GM21737 (cell line): ENCODE results near the gene MDM2.
"Not testable (repeated sequence)": the region's sequence is repeated elsewhere in the genome, so short reads cannot be mapped to it uniquely, and the experiment has no call there.

ENCODE experiments used
- ATAC-seq: cut with Tn5 transposase; IDR thresholded peaks from one replicate; pipeline ENCODE4 v1.9.1; 2021; ENCODE audit warnings: mild to moderate bottlenecking, moderate library complexity; ENCODE audit not compliant: unreplicated experiment

The MDM2 gene

DNA sequence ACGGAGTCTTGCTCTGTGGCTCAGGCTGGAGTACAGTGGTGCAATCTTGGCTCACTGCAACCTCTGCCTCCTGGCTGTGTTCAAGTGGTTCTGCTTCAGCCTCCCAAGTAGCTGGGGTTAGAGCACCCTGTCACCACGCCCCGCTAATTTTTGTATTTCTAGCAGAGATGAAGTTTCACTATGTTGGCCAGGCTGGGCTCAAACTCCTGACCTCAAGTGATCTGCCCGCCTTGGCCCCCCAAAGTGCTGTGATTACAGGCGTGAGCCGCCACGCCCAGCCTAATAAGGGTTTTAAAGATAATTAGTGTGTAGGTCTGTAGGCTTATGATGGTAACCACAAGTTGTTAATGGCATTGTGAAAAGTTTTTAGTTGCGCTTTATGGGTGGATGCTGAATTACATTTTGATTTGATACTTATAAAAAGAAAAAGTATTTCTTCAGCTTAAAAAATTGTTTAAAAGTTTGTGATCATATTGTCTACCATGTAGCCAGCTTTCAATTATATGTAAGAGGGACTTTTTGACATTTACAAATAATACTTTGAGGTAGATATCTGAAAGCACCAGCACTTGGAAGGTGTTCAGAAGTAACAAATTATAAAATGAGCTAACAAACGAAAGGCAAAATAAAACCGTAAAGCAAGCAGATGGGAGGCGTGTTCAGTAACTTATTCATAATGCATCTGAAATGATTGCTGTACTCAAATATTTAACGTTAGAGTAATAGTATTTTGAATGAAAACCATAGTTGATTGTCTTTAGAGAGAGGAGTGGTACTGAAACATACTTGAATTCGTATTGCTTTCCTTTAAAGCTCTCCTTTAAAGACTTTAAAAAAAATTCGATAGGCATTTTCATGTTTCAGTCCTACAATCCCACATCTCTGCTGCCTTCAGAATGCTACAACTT, 37.1 kb downstream of the MDM2 start:
- ATAC-seq, result no peak

DNA sequence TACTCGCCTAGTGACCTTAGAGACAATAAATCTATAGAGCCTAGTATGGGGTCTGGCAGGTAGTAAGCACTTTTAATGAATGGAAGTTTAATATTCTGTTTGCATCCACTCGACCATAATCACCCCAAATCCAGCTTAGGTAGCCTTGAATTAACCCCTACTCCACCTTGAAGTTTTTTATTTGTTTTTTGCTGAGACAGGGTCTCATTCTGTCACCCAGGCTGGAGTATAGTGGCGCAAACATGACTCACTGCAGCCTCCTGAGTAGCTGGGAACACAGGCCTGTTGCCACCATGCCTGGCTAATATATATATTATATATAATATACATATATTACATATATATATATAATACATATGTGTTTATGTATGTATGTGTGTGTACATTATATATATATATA, 38.8 kb downstream of the MDM2 start:
- ATAC-seq, result no peak

GRCh38 chr12:68850390-68850789, 42.4 kb downstream of the MDM2 start:
- ATAC-seq, result no peak

- no peak for ATAC-seq
Measured at GRCh38 chr12:68851592-68852306, 43.8 kb downstream of the MDM2 start.

GRCh38 chr12:68853396-68854077, 45.6 kb downstream of the MDM2 start:
- ATAC-seq, result no peak

DNA sequence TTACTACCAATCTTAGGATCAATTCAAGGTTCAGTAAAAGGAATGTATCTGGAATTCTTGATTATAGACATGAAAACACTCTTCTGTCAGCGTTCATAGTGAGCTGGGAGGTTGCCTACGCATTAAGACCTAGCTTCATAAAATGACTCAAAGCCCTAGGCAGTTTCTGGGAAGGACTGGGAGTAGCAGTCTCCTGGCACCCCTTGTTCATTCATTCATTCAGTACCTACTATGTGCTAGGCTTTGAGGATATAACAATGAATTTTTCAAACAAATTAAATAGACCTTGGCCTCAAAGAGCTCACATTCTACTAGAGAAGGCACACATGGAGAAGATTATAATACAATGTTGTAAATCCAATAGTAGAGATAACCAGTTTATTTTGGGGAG, 46.1 kb downstream of the MDM2 start:
- ATAC-seq, result no peak

GRCh38 chr12:68854554-68854953, 46.6 kb downstream of the MDM2 start:
- no peak for ATAC-seq

- ATAC-seq, result no peak
Measured at GRCh38 chr12:68855111-68855510, 47.1 kb downstream of the MDM2 start.

DNA sequence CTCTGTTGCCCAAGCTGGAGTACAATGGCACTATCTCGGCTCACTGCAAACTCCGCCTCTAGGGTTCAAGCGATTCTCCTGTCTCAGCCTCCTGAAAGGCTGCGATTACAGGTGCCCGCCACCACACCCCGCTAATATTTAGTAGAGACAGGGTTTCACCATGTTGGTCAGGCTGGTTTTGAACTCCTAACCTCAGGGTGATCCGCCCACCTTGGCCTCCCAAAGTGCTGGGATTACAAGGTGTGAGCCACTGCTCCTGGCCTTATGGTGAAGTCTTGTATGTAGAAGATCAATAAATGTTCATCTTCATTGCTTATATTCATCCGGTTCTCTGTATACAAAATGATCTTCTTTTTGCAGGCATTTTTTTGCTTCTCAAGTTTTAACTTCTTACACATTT, 47.8 kb downstream of the MDM2 start:
- ATAC-seq, result no peak

GRCh38 chr12:68856510-68856909, 48.5 kb downstream of the MDM2 start:
- no peak for ATAC-seq

DNA sequence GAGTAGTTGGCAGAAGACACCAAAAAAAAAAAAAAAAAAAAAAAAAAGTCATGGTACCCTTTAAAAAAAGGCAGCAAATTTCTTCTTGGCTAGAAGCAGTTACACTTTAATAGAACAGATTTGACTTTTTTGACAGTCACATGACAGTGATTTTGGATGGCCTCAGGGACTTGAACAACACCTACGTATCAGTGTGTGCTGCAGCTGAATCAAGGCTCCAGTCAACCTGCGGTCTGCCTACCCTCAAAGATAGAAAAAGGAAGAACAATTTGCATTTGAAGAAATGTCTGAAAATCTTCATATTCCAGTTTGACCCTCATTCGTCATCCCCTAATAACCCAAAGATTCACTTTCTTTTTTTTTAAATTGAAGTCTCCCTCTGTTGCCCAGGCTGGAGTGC, 53.9 kb downstream of the MDM2 start:
- ATAC-seq, result no peak

GRCh38 chr12:68863109-68863770, 55.3 kb downstream of the MDM2 start:
- ATAC-seq, result no peak

GRCh38 chr12:68863886-68864454, 56.0 kb downstream of the MDM2 start:
- not testable (repeated sequence) for ATAC-seq

- ATAC-seq, result no peak
Measured at GRCh38 chr12:68864604-68865003, 56.6 kb downstream of the MDM2 start.

DNA sequence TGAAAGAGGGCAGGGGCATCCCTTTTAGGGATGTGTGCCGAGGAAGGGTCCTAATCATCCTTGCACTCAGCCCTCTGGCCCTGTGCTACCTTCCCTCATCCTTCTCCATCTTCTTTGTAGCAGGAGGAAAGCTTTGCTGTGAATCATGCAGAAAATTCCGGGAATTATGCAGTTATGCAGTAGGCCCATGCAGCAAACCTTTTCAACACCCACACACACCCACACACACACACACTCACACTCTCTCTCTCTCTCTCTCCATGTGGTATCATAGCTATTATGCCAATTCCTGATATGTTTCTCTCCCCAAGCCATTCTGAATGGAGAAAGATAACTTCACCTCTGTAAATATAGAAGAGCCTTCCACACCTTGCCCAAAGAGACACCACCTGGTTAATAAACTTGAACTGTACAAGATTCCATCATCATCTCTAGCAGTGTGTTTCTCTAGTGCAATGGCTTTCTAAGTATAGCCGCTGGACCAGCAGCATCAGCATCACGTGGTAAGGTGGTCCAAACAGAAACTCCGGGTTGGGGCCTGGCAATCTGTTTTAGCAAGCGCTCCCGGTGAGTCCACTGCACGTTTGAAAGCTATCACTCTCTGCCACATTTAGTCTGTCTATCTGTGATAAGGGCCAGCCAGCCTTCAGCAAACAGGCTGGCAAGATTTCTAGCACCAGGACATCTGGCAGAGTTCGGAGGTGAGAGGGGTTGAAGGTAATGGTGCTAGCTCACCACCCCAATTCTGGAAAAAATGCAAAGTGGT, 57.6 kb downstream of the MDM2 start:
- ATAC-seq, result no peak

DNA sequence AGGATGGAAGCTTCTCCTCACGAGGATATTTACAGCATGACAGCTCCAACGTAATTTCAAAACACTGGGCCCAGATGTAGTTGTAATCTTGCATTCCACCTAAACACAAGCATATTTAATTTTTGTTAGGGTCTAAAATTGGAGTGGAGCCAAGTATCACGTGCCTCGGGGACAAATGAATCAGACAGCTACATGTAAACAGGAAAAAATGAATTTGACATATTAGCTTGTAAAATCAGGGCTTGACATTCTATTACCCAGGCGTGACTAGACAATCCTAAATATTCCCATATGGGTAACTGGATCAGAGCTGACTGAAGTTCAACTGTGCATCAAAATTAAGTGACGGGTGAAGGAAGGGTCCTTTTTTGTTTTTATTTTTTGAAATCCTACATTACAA, 59.0 kb downstream of the MDM2 start:
- no peak for ATAC-seq

GRCh38 chr12:68867606-68868005, 59.6 kb downstream of the MDM2 start:
- ATAC-seq, result no peak

DNA sequence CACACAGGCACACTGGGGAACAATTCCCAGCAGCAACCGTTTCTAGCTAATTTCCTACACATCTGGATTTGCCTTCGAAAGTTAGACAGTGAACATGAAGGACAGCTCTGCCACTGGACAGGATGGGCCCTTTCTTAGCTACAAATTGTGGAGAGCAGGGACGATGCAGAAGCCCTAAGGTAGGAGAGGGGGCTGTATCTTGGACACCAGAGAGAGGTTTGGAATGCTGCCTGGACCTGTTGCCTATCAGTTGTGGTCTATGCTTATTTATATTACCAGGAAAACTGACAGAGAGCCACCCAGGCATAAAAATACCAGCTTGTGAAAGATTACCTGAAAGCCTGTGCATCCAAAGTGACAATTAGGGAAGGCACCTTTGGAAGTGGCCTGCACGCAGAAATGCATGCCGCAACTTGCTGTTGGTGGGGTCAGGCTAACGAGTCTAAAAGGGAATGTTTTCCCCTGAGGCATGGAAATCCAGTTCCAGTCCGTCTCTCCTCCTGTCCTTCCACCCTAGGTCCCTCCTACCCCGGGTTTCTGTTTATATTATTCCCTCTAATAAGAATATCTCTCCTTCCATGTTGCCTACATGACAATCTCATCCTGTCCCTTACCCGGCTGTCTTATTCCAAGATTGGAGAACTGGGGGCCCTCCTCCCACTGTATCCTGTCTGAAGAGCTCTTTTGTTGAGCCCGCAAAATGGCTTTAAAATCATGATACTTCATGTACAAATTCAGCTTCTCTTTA, 60.2 kb downstream of the MDM2 start:
- no peak for ATAC-seq

DNA sequence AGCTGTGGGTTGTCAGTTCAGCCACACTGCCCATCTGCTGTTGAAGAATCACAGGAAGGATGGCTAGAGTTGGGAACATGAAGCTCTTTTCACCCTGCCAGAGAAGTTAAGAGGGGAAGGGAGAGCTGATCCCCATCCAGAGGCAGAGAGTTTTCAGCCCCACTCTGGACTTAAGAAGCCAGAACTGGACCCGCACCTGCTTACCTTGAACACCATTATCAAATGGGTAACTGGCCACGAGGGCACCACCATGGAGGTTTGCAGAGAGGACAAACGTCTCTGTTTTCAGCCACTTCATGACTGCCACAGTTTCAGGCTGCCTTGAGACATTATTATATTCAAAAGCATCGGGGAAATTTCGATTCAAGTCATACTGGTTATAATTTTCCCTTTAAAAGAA, 62.0 kb downstream of the MDM2 start:
- ATAC-seq, result no peak
